GM18870 (cell line): Measurements from ENCODE around the gene MANEAL.

Source experiments
- ATAC-seq: cut with Tn5 transposase; IDR thresholded peaks from one replicate; pipeline ENCODE4 v1.9.1; 2021; ENCODE audit warnings: moderate library complexity; ENCODE audit not compliant: unreplicated experiment

Gene MANEAL

DNA sequence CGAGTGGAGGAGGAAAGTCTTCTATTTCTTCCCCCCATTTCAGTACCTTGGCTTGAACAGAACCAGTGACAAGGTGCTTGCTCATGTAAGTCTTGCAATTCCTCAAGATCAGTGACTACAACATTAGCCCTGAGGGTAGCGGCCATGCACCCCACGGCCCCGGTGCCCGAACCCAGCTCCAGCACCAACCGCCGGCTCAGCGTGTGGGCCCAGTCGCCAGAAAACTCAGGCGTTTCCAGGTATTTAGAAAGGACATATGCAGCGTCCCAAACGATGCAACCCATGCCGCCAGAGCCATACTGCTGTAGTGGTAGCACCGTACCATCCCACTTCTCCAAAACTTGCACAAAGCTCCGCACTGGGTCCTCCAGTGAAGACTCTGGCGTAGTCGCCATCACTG is 11.2 kb upstream of the MANEAL start:
- ATAC-seq: no peak

DNA sequence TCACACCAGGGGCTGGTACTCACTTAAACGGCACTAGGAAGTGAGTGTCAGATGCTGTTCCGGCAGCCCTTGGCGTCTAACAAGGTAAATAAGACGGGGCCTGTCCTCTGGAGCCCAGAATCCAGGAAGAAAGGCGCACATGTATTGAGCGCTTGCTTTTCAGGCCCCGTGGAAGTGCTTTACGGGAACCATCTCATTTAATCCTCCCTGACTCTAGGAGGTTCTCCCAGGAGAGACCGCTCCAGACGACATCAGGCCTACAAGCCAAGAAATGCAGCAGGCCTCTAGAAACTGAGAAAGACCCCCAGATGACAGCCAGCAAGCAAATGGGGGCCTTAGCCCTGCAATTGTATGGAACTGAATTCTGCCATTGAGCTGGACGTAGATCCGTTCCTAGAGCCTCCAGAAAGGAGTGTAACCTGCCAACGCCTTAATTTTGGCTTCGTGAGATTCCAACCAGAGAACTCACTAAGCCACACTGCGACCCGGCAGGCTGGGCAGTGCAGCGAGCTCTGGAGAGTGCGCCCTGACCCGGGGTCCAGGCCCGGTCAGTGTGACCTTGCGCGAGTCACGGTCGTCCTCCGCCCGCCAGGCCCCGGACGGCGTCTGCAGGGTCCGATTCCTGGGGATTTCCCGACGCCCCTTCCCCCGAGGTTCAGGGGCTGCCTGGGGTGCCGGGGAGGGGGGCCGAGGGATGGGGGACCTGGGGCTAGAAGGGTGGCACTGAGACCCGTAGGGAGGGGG is 532 bp upstream of the MANEAL start:
- ATAC-seq: no peak

- no peak for ATAC-seq
Measured at GRCh38 chr1:37794372-37795339, 1.0 kb downstream of the MANEAL start.

DNA sequence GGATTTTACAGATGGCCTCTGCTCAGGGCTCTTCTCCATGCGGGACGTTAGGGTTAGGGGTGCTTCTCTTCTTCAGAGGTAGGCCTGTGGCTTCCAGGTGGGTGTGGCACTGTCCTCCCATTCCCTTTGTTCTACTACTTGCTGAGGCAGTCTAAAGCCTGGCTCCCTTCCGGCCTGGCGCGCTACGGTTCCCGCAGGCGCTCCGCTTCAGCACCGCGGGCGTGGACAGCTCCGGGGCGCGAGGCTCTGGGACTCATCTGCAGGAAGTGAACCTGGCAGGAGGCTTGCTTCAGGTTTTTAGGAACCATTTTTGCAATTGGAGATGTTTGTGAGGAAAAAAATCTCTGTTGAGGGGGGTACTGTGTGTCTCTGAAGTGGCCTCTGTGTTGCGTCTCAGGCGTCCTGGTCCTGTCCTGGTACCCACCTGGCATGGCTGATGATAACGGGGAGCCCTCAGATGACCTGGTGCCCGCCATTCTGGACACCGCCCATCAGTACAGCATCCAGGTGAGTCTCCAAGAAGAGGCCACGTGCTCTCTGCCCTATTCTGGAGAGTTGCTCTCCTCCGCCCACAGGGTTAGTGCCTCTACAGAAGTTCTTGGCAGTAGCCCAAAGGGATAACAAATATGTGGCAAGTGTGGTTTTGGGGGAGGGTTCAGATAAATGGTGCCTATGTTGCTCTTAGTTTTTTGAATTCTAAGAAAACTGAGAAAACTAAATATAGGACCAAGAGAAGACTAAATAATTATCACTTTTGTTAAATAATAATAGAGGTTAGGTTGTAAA is 1.9 kb downstream of the MANEAL start:
- no peak for ATAC-seq

DNA sequence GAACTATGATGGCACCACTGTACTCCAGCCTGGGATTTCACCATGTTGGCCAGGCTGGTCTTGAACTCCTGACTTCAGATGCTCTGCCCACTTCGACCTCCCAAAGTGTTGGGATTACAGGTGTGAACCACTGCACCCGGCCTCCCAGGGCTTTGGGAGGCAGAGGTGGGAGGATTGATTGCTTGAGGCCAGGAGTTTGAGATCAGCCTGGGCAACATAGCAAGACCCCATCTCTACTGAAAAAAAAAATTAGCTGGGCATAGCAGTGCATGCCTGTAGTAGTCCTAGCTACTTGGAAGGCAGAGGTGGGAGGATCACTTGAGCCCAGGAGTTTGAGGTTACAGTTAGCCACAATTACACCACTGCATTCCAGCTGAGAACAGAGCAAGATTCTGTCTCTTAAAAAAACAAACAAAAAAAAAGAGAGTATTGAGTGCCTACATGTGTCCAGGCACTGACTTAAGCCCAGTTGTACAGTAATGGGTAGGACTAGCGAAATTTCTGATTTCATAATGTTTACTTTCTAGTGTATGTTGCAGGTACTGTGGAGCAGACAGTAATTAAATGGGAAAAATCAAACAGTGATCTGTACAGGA is 4.2 kb downstream of the MANEAL start:
- no peak for ATAC-seq

DNA sequence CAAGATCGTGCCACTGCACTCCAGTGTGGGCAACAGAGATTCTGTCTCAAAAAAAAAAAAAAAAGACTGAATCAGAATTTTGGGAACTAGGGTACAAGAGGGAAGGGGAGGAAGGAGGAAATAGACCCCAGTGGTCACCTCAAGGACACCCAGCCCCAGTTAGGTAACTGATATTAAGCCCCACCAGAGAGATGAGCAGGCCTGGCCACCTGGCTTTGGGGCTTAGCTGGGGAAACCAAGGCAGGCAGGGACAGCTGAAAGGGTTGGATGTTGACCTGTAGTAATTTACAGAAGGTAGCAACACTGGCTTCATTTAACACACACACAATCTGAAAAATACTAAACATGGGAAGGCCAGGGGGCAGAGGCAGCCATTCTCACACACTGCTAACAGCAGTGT is 8.8 kb downstream of the MANEAL start:
- ATAC-seq: no peak

DNA sequence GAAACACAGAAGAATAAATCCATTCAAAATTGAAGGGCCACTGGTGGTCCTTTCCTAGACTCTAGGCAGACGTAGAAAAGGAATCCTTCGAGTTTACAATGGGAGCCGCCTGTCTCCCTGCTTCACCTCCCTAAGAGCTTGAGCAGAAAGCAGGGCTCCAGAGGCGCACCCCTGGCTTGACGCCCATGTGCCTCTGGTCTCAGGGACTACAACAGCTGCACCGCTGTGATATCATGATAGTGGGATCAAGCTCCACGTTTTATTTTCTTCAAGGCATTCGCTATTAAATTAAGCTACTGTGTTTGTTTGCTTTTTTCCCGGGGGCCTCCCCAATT is 13.5 kb downstream of the MANEAL start:
- no peak for ATAC-seq

GRCh38 chr1:37807555-37808368 is 14.1 kb downstream of the MANEAL start, which contains the start of the genes C1orf122 and YRDC:
Gene C1orf122 (plus strand): TSS chr1:37807790. CDS start chr1:37808405, 615 bp downstream.
Gene YRDC (minus strand): TSS chr1:37808208. CDS start chr1:37808180, 28 bp downstream.
- ATAC-seq: peak; percentile 51

GRCh38 chr1:37808369-37809319 is 15.0 kb downstream of the MANEAL start:
- ATAC-seq: peak; percentile 15

DNA sequence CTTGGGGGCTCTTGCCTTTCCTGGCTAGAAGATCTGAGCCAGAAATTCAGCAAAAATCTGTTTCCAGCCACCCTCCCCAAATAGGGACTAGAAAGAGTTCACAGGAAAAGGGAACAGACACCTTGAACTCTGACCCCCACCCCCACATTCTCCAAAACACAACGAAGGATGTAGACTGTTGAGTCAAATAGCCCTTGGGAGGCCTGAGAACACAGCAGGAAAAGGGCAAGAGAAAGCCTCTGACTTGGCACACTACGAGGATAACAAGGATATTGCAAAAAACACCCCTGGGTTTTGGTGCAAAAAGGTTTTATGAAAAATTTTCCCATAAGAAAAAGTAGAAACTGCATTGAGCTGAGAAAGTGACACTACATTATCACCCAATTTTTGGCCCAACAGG is 16.3 kb downstream of the MANEAL start:
- ATAC-seq: no peak

- no peak for ATAC-seq
Measured at GRCh38 chr1:37811027-37811655, 17.5 kb downstream of the MANEAL start.

GRCh38 chr1:37813529-37814145 is 20.0 kb downstream of the MANEAL start:
- no peak for ATAC-seq

- ATAC-seq: no peak
Measured at GRCh38 chr1:37814252-37814651, 20.6 kb downstream of the MANEAL start.

DNA sequence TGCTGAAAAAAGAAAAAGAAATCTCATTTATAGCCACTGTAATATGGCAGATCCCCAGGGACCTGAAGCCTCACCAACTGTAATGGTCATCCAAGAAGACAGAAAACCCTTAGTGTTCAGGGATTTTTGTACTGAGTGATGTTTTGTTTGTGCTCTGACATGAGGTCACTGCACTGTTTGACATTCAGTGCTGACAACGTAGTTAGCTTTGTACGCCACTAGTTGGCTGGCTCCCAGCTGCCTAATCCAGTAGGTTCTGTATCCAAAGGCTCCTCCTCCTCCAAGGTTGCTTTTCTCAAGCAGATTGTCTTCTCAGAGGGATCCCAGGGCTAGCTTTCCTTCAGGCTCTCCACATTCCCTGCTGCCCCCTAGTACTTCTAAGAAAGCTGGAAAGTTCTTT is 23.8 kb downstream of the MANEAL start:
- no peak for ATAC-seq

DNA sequence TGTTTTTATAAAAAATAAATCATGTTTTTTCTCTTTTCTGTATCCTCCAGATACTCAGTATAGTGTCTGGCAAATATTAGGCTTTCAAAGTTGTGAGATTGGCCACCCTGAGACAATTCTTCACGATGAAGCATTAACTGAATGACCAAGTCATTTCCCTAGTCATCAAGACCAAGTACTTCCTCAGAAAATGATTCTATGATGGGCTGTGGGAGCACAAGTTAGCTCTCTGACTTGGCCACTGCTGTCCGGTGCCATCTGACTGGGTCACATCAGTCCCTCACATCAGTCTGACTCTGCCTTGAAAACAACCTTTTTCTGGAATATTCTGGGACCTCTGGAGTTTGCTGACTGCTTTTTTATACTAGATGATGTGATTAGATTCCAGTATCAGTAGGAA is 27.8 kb downstream of the MANEAL start:
- ATAC-seq: no peak

DNA sequence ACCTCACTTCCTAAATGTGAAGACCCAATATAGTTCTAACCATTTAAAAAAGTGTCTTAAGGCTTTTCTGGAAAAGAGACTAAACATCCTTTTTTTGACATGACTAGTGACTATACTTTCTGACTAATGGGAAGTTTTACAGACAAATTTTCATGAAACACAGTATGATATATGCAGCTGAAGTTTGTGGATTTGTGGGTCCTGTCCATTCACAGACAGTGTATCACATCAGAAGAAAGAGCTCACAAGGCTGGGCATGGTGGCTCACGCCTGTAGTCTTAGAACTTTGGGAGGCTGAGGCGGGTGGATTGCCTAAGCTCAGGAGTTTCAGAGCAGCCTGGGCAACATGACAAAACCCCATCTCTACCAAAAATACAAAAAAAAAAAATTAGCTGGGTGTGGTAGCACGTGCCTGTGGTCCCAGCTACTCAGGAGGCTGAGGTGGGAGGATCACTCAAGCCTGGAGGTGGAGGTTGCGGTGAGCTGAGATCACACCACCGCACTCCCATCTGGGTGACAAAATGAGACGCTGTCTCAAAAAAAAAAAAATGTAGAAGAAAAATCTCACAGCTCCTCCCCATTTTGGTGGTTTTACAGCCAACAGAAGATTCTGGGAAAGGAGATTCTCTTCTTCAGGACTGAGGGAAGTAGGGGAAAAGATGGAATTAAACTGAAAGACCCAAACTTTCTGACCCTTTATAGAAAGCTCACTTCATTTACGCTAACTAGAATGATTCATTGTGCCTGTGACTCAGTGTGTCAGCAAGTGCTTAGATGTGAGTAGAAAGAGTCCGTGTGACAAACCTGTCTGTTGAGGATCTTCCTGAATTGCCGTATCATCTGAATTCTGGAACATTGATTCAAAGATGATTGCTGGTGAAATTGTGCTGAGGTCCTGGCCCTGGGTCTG is 29.5 kb downstream of the MANEAL start:
- ATAC-seq: no peak

GRCh38 chr1:37824001-37824400 is 30.4 kb downstream of the MANEAL start:
- no peak for ATAC-seq
